ENCODE measurements around the gene PRCD.

- TF ChIP-seq CTCF (IDR thresholded peaks at IDR 0.05) (no peak), POLR2A (IDR thresholded peaks at IDR 0.05) (no peak)
Measured at GRCh38 chr17:76543826-76544545, 4.1 kb downstream of the PRCD start.
